ENCODE measurements around the gene TSKU.

Gene TSKU

GRCh38 chr11:76771446-76772099 lies 11.6 kb upstream of the TSKU start:
- DNase-seq: no peak

GRCh38 chr11:76772100-76772782 lies 10.9 kb upstream of the TSKU start:
- DNase-seq: no peak

- no peak for DNase-seq
Measured at GRCh38 chr11:76772783-76773106, 10.4 kb upstream of the TSKU start.

- DNase-seq: no peak
Measured at GRCh38 chr11:76773921-76774361, 9.2 kb upstream of the TSKU start.

- DNase-seq: no peak
Measured at GRCh38 chr11:76776472-76776871, 6.7 kb upstream of the TSKU start.

- no peak for DNase-seq
Measured at GRCh38 chr11:76777305-76777704, 5.9 kb upstream of the TSKU start.

- no peak for DNase-seq
Measured at GRCh38 chr11:76777876-76778275, 5.3 kb upstream of the TSKU start.

GRCh38 chr11:76778874-76779273 lies 4.3 kb upstream of the TSKU start:
- DNase-seq: no peak

GRCh38 chr11:76781046-76781801 lies 1.9 kb upstream of the TSKU start:
- no peak for DNase-seq

GRCh38 chr11:76781807-76782530 lies 1.2 kb upstream of the TSKU start:
- no peak for DNase-seq

- DNase-seq: peak; percentile 43
Measured at GRCh38 chr11:76782531-76783293, 444 bp upstream of the TSKU start.

- no peak for DNase-seq
Measured at GRCh38 chr11:76783896-76784813, 999 bp downstream of the TSKU start.

- no peak for DNase-seq
Measured at GRCh38 chr11:76785513-76785912, 2.4 kb downstream of the TSKU start.

- no peak for DNase-seq
Measured at GRCh38 chr11:76786016-76786415, 2.9 kb downstream of the TSKU start.

- DNase-seq: no peak
Measured at GRCh38 chr11:76786441-76787014, 3.4 kb downstream of the TSKU start.

GRCh38 chr11:76787271-76787670 lies 4.1 kb downstream of the TSKU start:
- DNase-seq: no peak

- DNase-seq: no peak
Measured at GRCh38 chr11:76787911-76788596, 4.9 kb downstream of the TSKU start.

- DNase-seq: no peak
Measured at GRCh38 chr11:76788661-76789442, 5.7 kb downstream of the TSKU start.

- DNase-seq: no peak
Measured at GRCh38 chr11:76789443-76789719, 6.2 kb downstream of the TSKU start.

- no peak for DNase-seq
Measured at GRCh38 chr11:76790251-76790650, 7.1 kb downstream of the TSKU start.
